HCT116 (cell line): Measurements from ENCODE around the gene ANKRD62. TPM values are rescaled to one million over a fixed set of nuclear protein-coding genes. Genes with fewer than 3 reads are reported as not detected.

ENCODE experiments used
- ATAC-seq: fragments of 200-7000 bp; cut with Tn5 transposase; 2 replicates; pipeline ENCODE4 v1.9.1; 2020; ENCODE audit warnings: mild to moderate bottlenecking, moderate library complexity
- BruUV-seq: library from RNA; stranded (reverse); fragments of 400-500 nt; replicated peaks from 2 replicates; lab custom pipeline; 2021; lab: Mats Ljungman, UMichigan
- CTCF ChIA-PET: fragments of 300-600 bp; sonication (Branson Sonifier 250); formaldehyde crosslinking; loops from one replicate; lab custom pipeline; 2021; ENCODE audit warnings: antibody characterized with exemption; lab: Charles Lee
- POLR2A ChIA-PET: fragments of 300-600, 350-600 bp; sonication (Branson Sonifier 250); formaldehyde crosslinking; loops from one replicate; lab custom pipeline; 2021; ENCODE audit warnings: antibody characterized with exemption; lab: Charles Lee
- RAD21 ChIA-PET, 2 experiments: fragments of 300-600 bp; sonication (Branson Sonifier 250); formaldehyde crosslinking; loops; one replicate each; lab custom pipeline; 2023; ENCODE audit warnings: low total read pairs in 2 of 2; ENCODE audit not compliant: uncharacterized antibody in 2 of 2, unreplicated experiment in 2 of 2, low non-redundant PET in 1 of 2; lab: Charles Lee
- DNase-seq: peaks from one replicate; pipeline ENCODE4 v3.0.0-alpha.2; 2010; ENCODE audit warnings: low read depth, low spot score
- H2AFZ ChIP-seq: fragments of 200-600 bp; shearing (Covaris generic), sonication (generic); 2 replicates; pipeline ENCODE4 v1.6.1; 2017; ENCODE audit warnings: low read depth, mixed run types, mixed read lengths, antibody characterized with exemption, low read length; ENCODE audit not compliant: poor library complexity, severe bottlenecking
- H3K27ac ChIP-seq: 2 replicates; pipeline ENCODE4 v1.5.1; 2012; ENCODE audit warnings: low read depth, low read length
- H3K27me3 ChIP-seq: fragments of 200-600 bp; sonication (generic); 2 replicates; pipeline ENCODE4 v1.6.1; 2016; ENCODE audit warnings: mixed run types, low read length, mixed read lengths; ENCODE audit not compliant: insufficient read depth
- H3K36me3 ChIP-seq, 2 experiments: fragments of 200-500 bp in 1 of 2; fragments of 200-600 bp in 1 of 2; sonication (Bioruptor generic) in 1 of 2; sonication (generic) in 1 of 2; 2 replicates each; pipeline versions ENCODE4 v1.5.1 to v1.6.1; 2014 to 2016; ENCODE audit warnings: low read length in 2 of 2, inconsistent platforms in 1 of 2, mixed read lengths in 1 of 2, mixed run types in 1 of 2; ENCODE audit not compliant: insufficient read depth in 2 of 2, control insufficient read depth in 1 of 2
- H3K4me1 ChIP-seq, 2 experiments: fragments of 200-600 bp in 1 of 2; sonication (generic) in 1 of 2; 2 replicates each; pipeline versions ENCODE4 v1.5.1 to v1.6.1; 2012 to 2017; ENCODE audit warnings: low read length in 2 of 2, inconsistent platforms in 1 of 2, mild to moderate bottlenecking in 1 of 2, mixed read lengths in 1 of 2, mixed run types in 1 of 2, moderate library complexity in 1 of 2; ENCODE audit not compliant: insufficient read depth in 2 of 2, control insufficient read depth in 1 of 2
- H3K4me2 ChIP-seq: fragments of 200-600 bp; sonication (generic); 2 replicates; pipeline ENCODE4 v1.6.1; 2017; ENCODE audit warnings: mixed run types, low read length, mixed read lengths
- H3K4me3 ChIP-seq, 2 experiments: fragments of 200-600 bp in 1 of 2; sonication (generic) in 1 of 2; replicated peaks in 1 of 2; 2 replicates each; pipeline ENCODE4 v1.5.1; 2011 to 2016; ENCODE audit warnings: low read length in 2 of 2, control low read depth in 1 of 2, low read depth in 1 of 2, mild to moderate bottlenecking in 1 of 2, mixed read lengths in 1 of 2, mixed run types in 1 of 2
- H3K79me2 ChIP-seq: fragments of 200-600 bp; sonication (generic); 2 replicates; pipeline ENCODE4 v1.6.1; 2017; ENCODE audit warnings: mild to moderate bottlenecking, mixed run types, low read length, moderate library complexity, mixed read lengths; ENCODE audit not compliant: insufficient read depth
- H3K9ac ChIP-seq: fragments of 200-600 bp; sonication (generic); 2 replicates; pipeline ENCODE4 v1.6.1; 2016; ENCODE audit warnings: low read length, mixed read lengths
- H3K9me2 ChIP-seq: fragments of 200-600 bp; sonication (generic), shearing (Covaris generic); 2 replicates; pipeline ENCODE4 v1.6.1; 2017; ENCODE audit warnings: mixed run types, mild to moderate bottlenecking, moderate library complexity; ENCODE audit not compliant: insufficient read depth
- H3K9me3 ChIP-seq, 2 experiments: fragments of 200-500 bp in 1 of 2; fragments of 200-600 bp in 1 of 2; sonication (Bioruptor generic) in 1 of 2; sonication (generic) in 1 of 2; 2 replicates each; pipeline ENCODE4 v1.6.1; 2014 to 2017; ENCODE audit warnings: low read length in 2 of 2, mixed read lengths in 2 of 2, inconsistent platforms in 1 of 2, low read depth in 1 of 2, mild to moderate bottlenecking in 1 of 2, mixed run types in 1 of 2, moderate library complexity in 1 of 2; ENCODE audit not compliant: control insufficient read depth in 1 of 2, insufficient read depth in 1 of 2
- H4K20me1 ChIP-seq: fragments of 200-600 bp; sonication (generic), shearing (Covaris generic); 2 replicates; pipeline ENCODE4 v1.6.1; 2017; ENCODE audit warnings: mixed run types, mild to moderate bottlenecking, moderate library complexity; ENCODE audit not compliant: insufficient read depth
- CBX3 ChIP-seq: IDR thresholded peaks from 2 replicates; pipeline ENCODE4 v1.6.1; 2012; ENCODE audit warnings: low read depth
- ELF1 ChIP-seq: IDR thresholded peaks from 2 replicates; pipeline ENCODE4 v1.6.1; 2012; ENCODE audit warnings: low read depth, borderline replicate concordance
- EZH2phosphoT487 ChIP-seq: fragments of 200-600 bp; IDR thresholded peaks from 2 replicates; pipeline ENCODE4 v1.6.1; 2018; ENCODE audit warnings: antibody characterized with exemption, borderline replicate concordance
- FOSL1 ChIP-seq: IDR thresholded peaks from 2 replicates; pipeline ENCODE4 v1.6.1; 2012; ENCODE audit warnings: low read depth
- JUND ChIP-seq: IDR thresholded peaks from 2 replicates; pipeline ENCODE4 v1.6.1; 2012
- POLR2AphosphoS5 ChIP-seq: IDR thresholded peaks from 2 replicates; pipeline ENCODE4 v1.6.1; 2011; ENCODE audit warnings: mild to moderate bottlenecking, low read depth, low read length, moderate library complexity
- SP1 ChIP-seq: IDR thresholded peaks from 2 replicates; pipeline ENCODE4 v1.6.1; 2012; ENCODE audit warnings: low read depth
- intact Hi-C: fragments of 100-400 bp; cut with micrococcal nuclease; formaldehyde crosslinking; loops from 2 replicates; pipeline ENCODE4 v1.10.0; 2022
- total RNA-seq: library from RNA; stranded (reverse); gene quantifications from one replicate; pipeline ENCODE4 v1.2.1, GENCODE V29; 2021; ENCODE audit not compliant: unreplicated experiment
- TF ChIP-seq, protein P1 (sequence below): IDR thresholded peaks from 2 replicates; pipeline ENCODE4 v1.6.1; 2011; ENCODE audit warnings: mild to moderate bottlenecking, low read length, moderate library complexity; ENCODE audit not compliant: insufficient replicate concordance; ENCODE audit errors: extremely low read depth
- TF ChIP-seq, protein P2 (sequence below), 3 experiments: fragments of 200-600 bp in 1 of 3; sonication (generic) in 1 of 3; IDR thresholded peaks in 2 of 3; conservative IDR thresholded peaks in 1 of 3; 2 replicates each; pipeline ENCODE4 v1.5.1; 2012 to 2017; ENCODE audit warnings: low read depth in 2 of 3, low read length in 2 of 3, antibody characterized with exemption in 1 of 3, borderline replicate concordance in 1 of 3, control low read depth in 1 of 3, mild to moderate bottlenecking in 1 of 3, mixed read lengths in 1 of 3, mixed run types in 1 of 3, moderate library complexity in 1 of 3; ENCODE audit not compliant: insufficient read depth in 1 of 3

The ANKRD62 gene
- total RNA-seq, 1 experiment from 2014 or later = 0.34 TPM

DNA sequence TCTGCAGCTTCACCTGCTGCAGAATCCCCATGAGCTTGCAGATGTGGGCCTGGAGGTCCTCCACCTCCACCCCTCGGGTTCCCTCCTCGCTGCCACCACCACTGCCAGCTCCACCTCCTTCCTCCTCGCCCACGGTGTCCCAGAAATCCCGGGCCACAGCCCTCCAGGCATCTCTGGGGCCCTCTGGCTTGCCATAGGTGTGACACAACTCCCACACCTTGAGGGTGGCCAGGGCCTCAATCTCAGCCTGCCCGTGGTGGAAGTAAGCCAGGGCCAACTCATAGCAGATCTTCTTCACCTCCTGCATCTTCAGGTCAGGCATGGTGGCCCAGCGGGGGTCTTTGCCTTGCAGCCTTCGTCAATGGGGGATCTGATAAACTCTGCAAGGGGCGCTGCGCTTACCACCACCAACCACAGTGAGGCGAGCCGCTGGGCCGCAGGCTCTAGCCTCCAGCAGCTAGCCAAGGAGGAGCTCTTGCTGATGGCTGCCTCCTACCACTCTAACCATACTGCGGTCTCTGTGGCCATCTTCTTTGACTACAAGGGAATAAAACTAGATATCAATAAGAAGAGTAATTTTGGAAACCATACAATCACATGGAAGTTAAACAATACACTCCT, 36.1 kb upstream of the ANKRD62 start:
- H3K4me3 ChIP-seq = no peak overlapping the region
- 0 out of 2 replicates have a peak, but pooled peaks have one; percentile 21 for ATAC-seq
- ChIA-PET CTCF (interaction anchor here (0.9 to 1.0 kb wide), 2 partner anchors 18 to 120 kb away, joined by 3 to 4 read pairs; no protein-coding TSS in a partner anchor), POLR2A (no interaction called here), RAD21 (interaction anchor here in 1 of 2 experiments (0.5 kb wide), 1 partner anchor 214 kb away, joined by 3 read pairs; no protein-coding TSS in a partner anchor)
- H3K4me1 ChIP-seq = peaks cover 6 to 15% of the 10 kb centered on the region in 2 experiments; a peak in 3 of 4 replicates
- TF ChIP-seq EZH2phosphoT487 (no peak), SP1 (no peak), CBX3 (no peak), POLR2AphosphoS5 (no peak), FOSL1 (no peak), ELF1 (no peak), JUND (no peak)
- TF ChIP-seq, protein P1, sequence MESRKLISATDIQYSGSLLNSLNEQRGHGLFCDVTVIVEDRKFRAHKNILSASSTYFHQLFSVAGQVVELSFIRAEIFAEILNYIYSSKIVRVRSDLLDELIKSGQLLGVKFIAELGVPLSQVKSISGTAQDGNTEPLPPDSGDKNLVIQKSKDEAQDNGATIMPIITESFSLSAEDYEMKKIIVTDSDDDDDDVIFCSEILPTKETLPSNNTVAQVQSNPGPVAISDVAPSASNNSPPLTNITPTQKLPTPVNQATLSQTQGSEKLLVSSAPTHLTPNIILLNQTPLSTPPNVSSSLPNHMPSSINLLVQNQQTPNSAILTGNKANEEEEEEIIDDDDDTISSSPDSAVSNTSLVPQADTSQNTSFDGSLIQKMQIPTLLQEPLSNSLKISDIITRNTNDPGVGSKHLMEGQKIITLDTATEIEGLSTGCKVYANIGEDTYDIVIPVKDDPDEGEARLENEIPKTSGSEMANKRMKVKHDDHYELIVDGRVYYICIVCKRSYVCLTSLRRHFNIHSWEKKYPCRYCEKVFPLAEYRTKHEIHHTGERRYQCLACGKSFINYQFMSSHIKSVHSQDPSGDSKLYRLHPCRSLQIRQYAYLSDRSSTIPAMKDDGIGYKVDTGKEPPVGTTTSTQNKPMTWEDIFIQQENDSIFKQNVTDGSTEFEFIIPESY = no peak
- TF ChIP-seq, protein P2, sequence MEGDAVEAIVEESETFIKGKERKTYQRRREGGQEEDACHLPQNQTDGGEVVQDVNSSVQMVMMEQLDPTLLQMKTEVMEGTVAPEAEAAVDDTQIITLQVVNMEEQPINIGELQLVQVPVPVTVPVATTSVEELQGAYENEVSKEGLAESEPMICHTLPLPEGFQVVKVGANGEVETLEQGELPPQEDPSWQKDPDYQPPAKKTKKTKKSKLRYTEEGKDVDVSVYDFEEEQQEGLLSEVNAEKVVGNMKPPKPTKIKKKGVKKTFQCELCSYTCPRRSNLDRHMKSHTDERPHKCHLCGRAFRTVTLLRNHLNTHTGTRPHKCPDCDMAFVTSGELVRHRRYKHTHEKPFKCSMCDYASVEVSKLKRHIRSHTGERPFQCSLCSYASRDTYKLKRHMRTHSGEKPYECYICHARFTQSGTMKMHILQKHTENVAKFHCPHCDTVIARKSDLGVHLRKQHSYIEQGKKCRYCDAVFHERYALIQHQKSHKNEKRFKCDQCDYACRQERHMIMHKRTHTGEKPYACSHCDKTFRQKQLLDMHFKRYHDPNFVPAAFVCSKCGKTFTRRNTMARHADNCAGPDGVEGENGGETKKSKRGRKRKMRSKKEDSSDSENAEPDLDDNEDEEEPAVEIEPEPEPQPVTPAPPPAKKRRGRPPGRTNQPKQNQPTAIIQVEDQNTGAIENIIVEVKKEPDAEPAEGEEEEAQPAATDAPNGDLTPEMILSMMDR (IDR thresholded peaks at IDR 0.05 in 2 of 3, conservative IDR thresholded peaks at IDR 0.05 in 1 of 3; ENCODE audit: borderline replicate concordance in 1 of 3, insufficient read depth in 1 of 3, low read depth in 2 of 3, low read length in 2 of 3) = peak in 2 of 3 experiments; percentile 32 to 41; a peak in 3 of 6 replicates
- DNase-seq = no peak
- no peaks in the 10 kb centered on the region for H3K79me2 ChIP-seq
- no peaks in the 10 kb centered on the region for H3K27me3 ChIP-seq
- H3K4me2 ChIP-seq = no peak overlapping the region
- H2AFZ ChIP-seq = no peak overlapping the region
- H4K20me1 ChIP-seq = no peaks in the 10 kb centered on the region
- intact Hi-C loops = no loop called here
- H3K9me3 ChIP-seq = no peaks in the 10 kb centered on the region
- no peaks in the 10 kb centered on the region for H3K9me2 ChIP-seq
- H3K27ac ChIP-seq = no peak overlapping the region
- H3K9ac ChIP-seq = no peak overlapping the region
- no peaks in the 10 kb centered on the region for H3K36me3 ChIP-seq
- no TSS peak for BruUV-seq
